ENCODE measurements around the gene PKP4.

- TF ChIP-seq CTCF (conservative IDR thresholded peaks at IDR 0.05; ENCODE audit: low read depth, low read length) (no peak), EZH2 (IDR thresholded peaks at IDR 0.05; ENCODE audit: borderline replicate concordance, low read depth, low read length, poor library complexity, severe bottlenecking) (no peak)
Measured at GRCh38 chr2:158486150-158486969, 29.6 kb downstream of the PKP4 start.

All from A673 (cell line).